HFFc6 (cell line): Measurements from ENCODE around the gene INO80E. TPM values are rescaled to one million over a fixed set of nuclear protein-coding genes. Genes with fewer than 3 reads are reported as not detected.
A peak's percentile ranks its signal among the peaks of the same experiment; 100 is the strongest.

ENCODE experiments used
- DNase-seq: peaks from one replicate; pipeline ENCODE4 v3.0.0-alpha.2; 2018
- H3K27ac Mint-ChIP-seq: 2 replicates; pipeline ENCODE4 v1.8.0; 2020; ENCODE audit warnings: mild to moderate bottlenecking, mixed read lengths
- H3K27me3 Mint-ChIP-seq: 2 replicates; pipeline ENCODE4 v1.8.0; 2021; ENCODE audit warnings: mild to moderate bottlenecking, moderate library complexity, mixed read lengths; ENCODE audit not compliant: insufficient read depth
- H3K36me3 Mint-ChIP-seq: 2 replicates; pipeline ENCODE4 v1.8.0; 2021; ENCODE audit warnings: low read depth, mixed read lengths
- H3K4me1 Mint-ChIP-seq: 2 replicates; pipeline ENCODE4 v1.8.0; 2020; ENCODE audit warnings: low read depth, mixed read lengths
- H3K4me3 Mint-ChIP-seq: 2 replicates; pipeline ENCODE4 v1.8.0; 2020; ENCODE audit warnings: mild to moderate bottlenecking, moderate library complexity, mixed read lengths
- H3K9me3 Mint-ChIP-seq: 2 replicates; pipeline ENCODE4 v1.8.0; 2020; ENCODE audit warnings: mild to moderate bottlenecking, mixed read lengths
- total RNA-seq, 6 experiments: library from RNA; stranded (reverse); fragmentation: NEBNext Ultra II Directional; extraction: Animal tissue kit (Norgen Biotek cat#: 25700); gene quantifications; 2 replicates in 1 of 6; 3 replicates in 5 of 6; pipeline ENCODE4 v1.2.3, GENCODE V29; 2021
- TF ChIP-seq, protein P1 (sequence below): fragments of 200-600 bp; sonication (generic); IDR thresholded peaks from 2 replicates; pipeline ENCODE4 v1.5.0; 2021; ENCODE audit warnings: antibody characterized with exemption, mild to moderate bottlenecking

Gene INO80E
- total RNA-seq, 6 experiments from 2014 or later = 61.0 to 77.4 (median 73.8) TPM

- peak; percentile 99 for DNase-seq
- Mint-ChIP-seq H3K4me3 (peak within 1 kb of the TSS; percentile 93), H3K9me3 (peaks cover 6% of the 10 kb centered on the region; the same call in 1 of the 2 replicates), H3K27ac (peak within 1 kb of the TSS; percentile 93), H3K4me1 (peaks cover 34% of the 10 kb centered on the region), H3K27me3 (peaks cover 8% of the 10 kb centered on the region; the same call in 1 of the 2 replicates), H3K36me3 (peaks cover 32% of the 10 kb centered on the region)
- TF ChIP-seq, protein P1, sequence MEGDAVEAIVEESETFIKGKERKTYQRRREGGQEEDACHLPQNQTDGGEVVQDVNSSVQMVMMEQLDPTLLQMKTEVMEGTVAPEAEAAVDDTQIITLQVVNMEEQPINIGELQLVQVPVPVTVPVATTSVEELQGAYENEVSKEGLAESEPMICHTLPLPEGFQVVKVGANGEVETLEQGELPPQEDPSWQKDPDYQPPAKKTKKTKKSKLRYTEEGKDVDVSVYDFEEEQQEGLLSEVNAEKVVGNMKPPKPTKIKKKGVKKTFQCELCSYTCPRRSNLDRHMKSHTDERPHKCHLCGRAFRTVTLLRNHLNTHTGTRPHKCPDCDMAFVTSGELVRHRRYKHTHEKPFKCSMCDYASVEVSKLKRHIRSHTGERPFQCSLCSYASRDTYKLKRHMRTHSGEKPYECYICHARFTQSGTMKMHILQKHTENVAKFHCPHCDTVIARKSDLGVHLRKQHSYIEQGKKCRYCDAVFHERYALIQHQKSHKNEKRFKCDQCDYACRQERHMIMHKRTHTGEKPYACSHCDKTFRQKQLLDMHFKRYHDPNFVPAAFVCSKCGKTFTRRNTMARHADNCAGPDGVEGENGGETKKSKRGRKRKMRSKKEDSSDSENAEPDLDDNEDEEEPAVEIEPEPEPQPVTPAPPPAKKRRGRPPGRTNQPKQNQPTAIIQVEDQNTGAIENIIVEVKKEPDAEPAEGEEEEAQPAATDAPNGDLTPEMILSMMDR = no peak
Measured at GRCh38 chr16:29973384-29974246, 22.4 kb upstream of the INO80E start, which contains the start of gene TAOK2. TAOK2 (plus strand) TSS chr16:29973868; CDS start chr16:29977773, 3,905 bp downstream.

DNA sequence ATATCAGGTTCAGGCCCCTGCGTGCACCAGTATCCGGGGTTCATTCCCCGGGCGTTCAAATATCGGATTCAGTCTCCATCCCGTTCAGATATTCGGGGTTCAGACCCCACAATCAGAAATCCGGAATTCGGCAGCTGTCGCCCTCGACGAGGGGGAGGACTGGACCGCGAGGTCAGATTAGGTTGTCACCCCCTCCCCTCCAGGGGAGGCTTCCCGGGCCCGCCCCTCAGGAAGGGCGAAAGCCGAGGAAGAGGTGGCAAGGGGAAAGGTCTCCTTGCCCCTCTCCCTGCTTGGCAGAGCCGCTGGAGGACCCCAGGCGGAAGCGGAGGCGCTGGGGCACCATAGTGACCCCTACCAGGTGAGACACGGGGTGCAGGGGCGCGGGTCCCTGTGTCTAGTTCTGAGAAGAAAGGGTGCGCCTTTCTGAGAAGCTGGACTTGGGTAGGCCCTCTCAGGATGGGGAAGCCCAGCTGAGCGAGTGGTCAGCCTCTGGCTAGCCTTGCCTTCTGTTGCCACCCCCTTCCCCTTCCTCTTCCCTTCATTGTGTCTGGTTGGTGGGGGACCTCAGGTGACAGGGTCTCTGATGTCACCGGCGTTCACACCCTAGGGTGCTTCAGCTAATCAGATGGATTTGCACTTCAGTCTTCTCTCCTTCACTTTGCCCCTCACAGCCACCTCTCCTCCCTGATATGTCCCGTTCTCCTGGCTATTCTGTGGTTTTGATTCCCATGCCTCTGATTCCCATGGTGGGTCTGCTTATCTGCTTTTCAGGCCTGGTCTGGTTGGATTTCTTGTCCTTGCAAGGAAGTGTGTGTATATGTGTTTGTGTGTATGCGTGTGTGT lies 21.5 kb upstream of the INO80E start:
- Mint-ChIP-seq H3K27ac (peak overlapping the region; percentile 93), H3K4me1 (peaks cover 34% of the 10 kb centered on the region), H3K4me3 (peak overlapping the region; percentile 93), H3K27me3 (peaks cover 8% of the 10 kb centered on the region; the same call in 1 of the 2 replicates), H3K36me3 (peaks cover 30% of the 10 kb centered on the region), H3K9me3 (peaks cover 6% of the 10 kb centered on the region; the same call in 1 of the 2 replicates)
- no peak for DNase-seq
- TF ChIP-seq, protein P1 = no peak

DNA sequence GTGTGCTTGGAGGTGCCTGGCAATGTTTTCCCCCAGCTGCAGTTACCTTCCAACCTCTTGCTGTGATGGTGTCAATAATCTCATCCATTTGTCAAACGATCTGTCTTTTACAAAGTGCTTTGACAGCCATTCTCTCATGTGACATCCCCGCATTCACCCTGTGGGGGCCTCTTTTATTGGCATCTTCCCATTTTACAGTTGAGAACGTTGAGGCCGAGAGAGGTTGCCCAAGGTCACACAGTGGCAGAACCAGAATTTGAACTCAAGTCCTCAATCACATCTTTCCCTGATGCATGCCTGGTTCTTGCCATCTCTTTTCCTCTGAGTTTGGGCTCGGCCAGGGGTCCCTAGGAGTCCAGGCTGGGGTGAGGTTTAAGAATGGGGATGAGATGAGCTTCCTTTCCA lies 20.9 kb upstream of the INO80E start:
- H3K27ac Mint-ChIP-seq = peak overlapping the region; percentile 93
- TF ChIP-seq, protein P1 = no peak
- DNase-seq = no peak
- peaks cover 8% of the 10 kb centered on the region; the same call in 1 of the 2 replicates for H3K27me3 Mint-ChIP-seq
- peaks cover 6% of the 10 kb centered on the region; the same call in 1 of the 2 replicates for H3K9me3 Mint-ChIP-seq
- H3K36me3 Mint-ChIP-seq = peaks cover 27% of the 10 kb centered on the region
- H3K4me1 Mint-ChIP-seq = peaks cover 34% of the 10 kb centered on the region
- H3K4me3 Mint-ChIP-seq = peak overlapping the region; percentile 93

DNA sequence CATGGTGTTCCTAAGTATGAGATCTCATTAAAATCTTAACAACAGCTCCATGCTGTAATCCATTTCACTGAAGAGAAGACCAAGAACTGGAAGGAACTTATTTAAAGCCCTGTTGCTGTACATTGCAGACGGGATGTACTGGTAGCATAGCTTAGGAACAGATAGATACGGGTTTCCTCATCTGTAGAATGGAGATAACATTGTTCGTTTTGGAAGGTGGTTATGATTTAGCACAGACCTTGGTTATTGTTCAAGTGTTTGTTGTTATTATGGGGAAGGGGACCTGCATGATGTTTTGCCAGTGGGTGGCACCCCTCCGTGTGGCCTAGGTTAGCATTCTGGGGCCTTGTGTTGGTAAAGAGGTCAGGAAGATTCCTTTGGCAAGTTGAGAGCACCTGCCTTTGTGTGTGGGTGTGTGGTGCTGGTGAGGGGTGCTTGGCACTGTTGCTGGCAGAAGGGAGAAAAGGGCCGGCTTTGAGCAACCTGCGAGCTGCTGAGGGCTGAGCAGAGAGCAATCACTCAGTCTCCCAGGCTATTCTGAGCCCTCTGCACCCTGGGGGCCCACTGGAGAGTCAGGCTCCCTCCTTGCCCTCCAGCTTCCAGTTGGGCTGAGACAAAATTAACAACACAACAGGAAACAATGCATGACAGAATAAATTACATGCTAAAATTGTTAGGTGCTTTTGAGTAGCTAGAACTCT lies 20.1 kb upstream of the INO80E start:
- TF ChIP-seq, protein P1 = no peak
- no peak for DNase-seq

More for the DNA sequence above, 20.1 kb upstream of the INO80E start:
- Mint-ChIP-seq H3K27me3 (peaks cover 8% of the 10 kb centered on the region; the same call in 1 of the 2 replicates), H3K27ac (peak overlapping the region; percentile 93), H3K4me1 (peaks cover 34% of the 10 kb centered on the region), H3K4me3 (peak overlapping the region; percentile 93), H3K36me3 (peaks cover 31% of the 10 kb centered on the region), H3K9me3 (peaks cover 6% of the 10 kb centered on the region; the same call in 1 of the 2 replicates)
